Measurements from ENCODE around the gene INSR. TPM values are rescaled to one million over a fixed set of nuclear protein-coding genes. Genes with fewer than 3 reads are reported as not detected.

The INSR gene
- total RNA-seq, 6 experiments from 2014 or later, result 2.1 to 6.3 (median 2.5) TPM

- no peak for DNase-seq
- Mint-ChIP-seq H3K27me3 (ENCODE audit: insufficient read depth) (no peaks in the 10 kb centered on the region; the same call in 1 of the 2 replicates), H3K36me3 (ENCODE audit: low read depth) (peaks cover 22% of the 10 kb centered on the region), H3K9me3 (peaks cover 11% of the 10 kb centered on the region), H3K27ac (no peak overlapping the region), H3K4me1 (ENCODE audit: low read depth) (no peaks in the 10 kb centered on the region), H3K4me3 (no peak overlapping the region)
- TF ChIP-seq CTCF (IDR thresholded peaks at IDR 0.05), result no peak
Observed at GRCh38 chr19:7120499-7120898, 173.7 kb downstream of the INSR start.

- Mint-ChIP-seq H3K4me3 (no peak overlapping the region), H3K36me3 (ENCODE audit: low read depth) (peaks cover 13% of the 10 kb centered on the region), H3K9me3 (peaks cover 1% of the 10 kb centered on the region), H3K27me3 (ENCODE audit: insufficient read depth) (no peaks in the 10 kb centered on the region; the same call in 1 of the 2 replicates), H3K27ac (no peak overlapping the region), H3K4me1 (ENCODE audit: low read depth) (no peaks in the 10 kb centered on the region)
- DNase-seq, result no peak
- TF ChIP-seq CTCF (IDR thresholded peaks at IDR 0.05), result no peak
Observed at GRCh38 chr19:7119582-7119981, 174.6 kb downstream of the INSR start.

- DNase-seq, result no peak
- TF ChIP-seq CTCF (IDR thresholded peaks at IDR 0.05), result no peak
- H3K27ac Mint-ChIP-seq, result no peak overlapping the region
Observed at GRCh38 chr19:7117248-7117647, 177.0 kb downstream of the INSR start.

GRCh38 chr19:7115721-7116120 lies 178.5 kb downstream of the INSR start:
- Mint-ChIP-seq H3K36me3 (ENCODE audit: low read depth) (no peaks in the 10 kb centered on the region; the same call in 1 of the 2 replicates), H3K9me3 (peaks cover 10% of the 10 kb centered on the region), H3K4me3 (no peak overlapping the region), H3K27me3 (ENCODE audit: insufficient read depth) (peaks cover 10% of the 10 kb centered on the region), H3K27ac (no peak overlapping the region), H3K4me1 (ENCODE audit: low read depth) (no peaks in the 10 kb centered on the region)
- no peak for TF ChIP-seq CTCF (IDR thresholded peaks at IDR 0.05)
- no peak for DNase-seq

More at GRCh38 chr19:7117248-7117647, 177.0 kb downstream of the INSR start:
- Mint-ChIP-seq H3K36me3 (ENCODE audit: low read depth) (peaks cover 6% of the 10 kb centered on the region; the same call in 1 of the 2 replicates), H3K4me3 (no peak overlapping the region), H3K27me3 (ENCODE audit: insufficient read depth) (peaks cover 8% of the 10 kb centered on the region), H3K4me1 (ENCODE audit: low read depth) (no peaks in the 10 kb centered on the region), H3K9me3 (peaks cover 10% of the 10 kb centered on the region)

GRCh38 chr19:7113233-7113632 lies 181.0 kb downstream of the INSR start:
- DNase-seq, result no peak
- H3K27ac Mint-ChIP-seq, result no peak overlapping the region
- no peak overlapping the region for H3K4me3 Mint-ChIP-seq
- peaks cover 10% of the 10 kb centered on the region for H3K9me3 Mint-ChIP-seq
- TF ChIP-seq CTCF (IDR thresholded peaks at IDR 0.05), result no peak
- no peaks in the 10 kb centered on the region for H3K4me1 Mint-ChIP-seq (ENCODE audit: low read depth)
- no peaks in the 10 kb centered on the region for H3K36me3 Mint-ChIP-seq (ENCODE audit: low read depth)
- peaks cover 10% of the 10 kb centered on the region; the same call in 1 of the 2 replicates for H3K27me3 Mint-ChIP-seq (ENCODE audit: insufficient read depth)

GRCh38 chr19:7112675-7113074 lies 181.5 kb downstream of the INSR start:
- no peak for TF ChIP-seq CTCF (IDR thresholded peaks at IDR 0.05)
- H3K27me3 Mint-ChIP-seq (ENCODE audit: insufficient read depth), result peaks cover 10% of the 10 kb centered on the region; the same call in 1 of the 2 replicates
- peaks cover 10% of the 10 kb centered on the region for H3K9me3 Mint-ChIP-seq
- H3K27ac Mint-ChIP-seq, result no peak overlapping the region
- no peak for DNase-seq
- H3K36me3 Mint-ChIP-seq (ENCODE audit: low read depth), result no peaks in the 10 kb centered on the region
- no peak overlapping the region for H3K4me3 Mint-ChIP-seq
- H3K4me1 Mint-ChIP-seq (ENCODE audit: low read depth), result no peaks in the 10 kb centered on the region
